Nephron progenitor cell (in vitro differentiated cells): ENCODE results near the gene ANKRD62.

Experiments used
- DNase-seq: peaks from one replicate; pipeline ENCODE4 v3.0.0; 2021
- H3K27ac Mint-ChIP-seq: 2 replicates; pipeline ENCODE4 v1.8.0; 2021; ENCODE audit warnings: mild to moderate bottlenecking, moderate library complexity, mixed read lengths
- H3K27me3 Mint-ChIP-seq: 2 replicates; pipeline ENCODE4 v1.8.0; 2021; ENCODE audit warnings: mild to moderate bottlenecking, low read depth, mixed read lengths; ENCODE audit not compliant: poor library complexity
- H3K36me3 Mint-ChIP-seq: 2 replicates; pipeline ENCODE4 v1.8.0; 2021; ENCODE audit warnings: low read depth, mixed read lengths
- H3K4me1 Mint-ChIP-seq: 2 replicates; pipeline ENCODE4 v1.8.0; 2021; ENCODE audit warnings: mixed read lengths
- H3K4me3 Mint-ChIP-seq: 2 replicates; pipeline ENCODE4 v1.8.0; 2021; ENCODE audit warnings: mild to moderate bottlenecking, moderate library complexity, mixed read lengths
- H3K9me3 Mint-ChIP-seq: 2 replicates; pipeline ENCODE4 v1.8.0; 2021; ENCODE audit warnings: mild to moderate bottlenecking, moderate library complexity, mixed read lengths
- CTCF ChIP-seq: fragments of 200-600 bp; sonication (generic); IDR thresholded peaks from 2 replicates; pipeline ENCODE4 v1.5.0; 2021; ENCODE audit warnings: antibody characterized with exemption

The ANKRD62 gene

GRCh38 chr18:12048827-12049175, 44.8 kb upstream of the ANKRD62 start:
- no peak overlapping the region for H3K4me3 Mint-ChIP-seq
- no peak for DNase-seq
- peaks cover 9% of the 10 kb centered on the region for H3K4me1 Mint-ChIP-seq
- no peak for TF ChIP-seq CTCF
- H3K27ac Mint-ChIP-seq: no peak overlapping the region
- peaks cover 17% of the 10 kb centered on the region for H3K27me3 Mint-ChIP-seq
- H3K9me3 Mint-ChIP-seq: no peaks in the 10 kb centered on the region
- no peaks in the 10 kb centered on the region for H3K36me3 Mint-ChIP-seq

- Mint-ChIP-seq H3K9me3 (no peaks in the 10 kb centered on the region), H3K36me3 (no peaks in the 10 kb centered on the region), H3K27ac (no peak overlapping the region), H3K27me3 (peaks cover 17% of the 10 kb centered on the region), H3K4me1 (peaks cover 9% of the 10 kb centered on the region), H3K4me3 (no peak overlapping the region)
- no peak for TF ChIP-seq CTCF
- no peak for DNase-seq
Observed at GRCh38 chr18:12049978-12050811, 43.4 kb upstream of the ANKRD62 start.

GRCh38 chr18:12052866-12053265, 40.8 kb upstream of the ANKRD62 start:
- peaks cover 14% of the 10 kb centered on the region for H3K4me1 Mint-ChIP-seq
- no peak overlapping the region for H3K27ac Mint-ChIP-seq

GRCh38 chr18:12053289-12053688, 40.4 kb upstream of the ANKRD62 start:
- Mint-ChIP-seq H3K27ac (no peak overlapping the region), H3K9me3 (no peaks in the 10 kb centered on the region), H3K4me3 (no peak overlapping the region), H3K27me3 (peaks cover 16% of the 10 kb centered on the region), H3K4me1 (peaks cover 14% of the 10 kb centered on the region), H3K36me3 (no peaks in the 10 kb centered on the region)
- no peak for DNase-seq
- no peak for TF ChIP-seq CTCF

More at GRCh38 chr18:12052866-12053265, 40.8 kb upstream of the ANKRD62 start:
- no peak for TF ChIP-seq CTCF
- no peaks in the 10 kb centered on the region for H3K36me3 Mint-ChIP-seq
- H3K4me3 Mint-ChIP-seq: no peak overlapping the region
- no peaks in the 10 kb centered on the region for H3K9me3 Mint-ChIP-seq
- peaks cover 16% of the 10 kb centered on the region for H3K27me3 Mint-ChIP-seq
- no peak for DNase-seq

GRCh38 chr18:12056034-12056883, 37.4 kb upstream of the ANKRD62 start:
- no peak for DNase-seq
- no peak for TF ChIP-seq CTCF
- Mint-ChIP-seq H3K36me3 (no peaks in the 10 kb centered on the region), H3K9me3 (no peaks in the 10 kb centered on the region), H3K4me1 (peaks cover 7% of the 10 kb centered on the region), H3K4me3 (no peak overlapping the region), H3K27ac (no peak overlapping the region), H3K27me3 (peaks cover 15% of the 10 kb centered on the region)
